Measurements from ENCODE around the gene CFAP54. TPM values are rescaled to one million over a fixed set of nuclear protein-coding genes. Genes with fewer than 3 reads are reported as not detected.

CFAP54 gene
- total RNA-seq, 1 donor from 2014 or later, result 8.9 TPM

GRCh38 chr12:96445691-96446583 lies 43.4 kb upstream of the CFAP54 start:
- Mint-ChIP-seq H3K9me3 (no peaks in the 10 kb centered on the region), H3K4me3 (no peak overlapping the region), H3K27ac (peak overlapping the region; percentile 43), H3K27me3 (no peaks in the 10 kb centered on the region), H3K4me1 (ENCODE audit: unreplicated experiment) (peaks cover 4% of the 10 kb centered on the region), H3K36me3 (no peaks in the 10 kb centered on the region)
- DNase-seq (ENCODE audit: extremely low spot score, unreplicated experiment), result no peak
- no peak for TF ChIP-seq CTCF (conservative IDR thresholded peaks at IDR 0.05)

DNA sequence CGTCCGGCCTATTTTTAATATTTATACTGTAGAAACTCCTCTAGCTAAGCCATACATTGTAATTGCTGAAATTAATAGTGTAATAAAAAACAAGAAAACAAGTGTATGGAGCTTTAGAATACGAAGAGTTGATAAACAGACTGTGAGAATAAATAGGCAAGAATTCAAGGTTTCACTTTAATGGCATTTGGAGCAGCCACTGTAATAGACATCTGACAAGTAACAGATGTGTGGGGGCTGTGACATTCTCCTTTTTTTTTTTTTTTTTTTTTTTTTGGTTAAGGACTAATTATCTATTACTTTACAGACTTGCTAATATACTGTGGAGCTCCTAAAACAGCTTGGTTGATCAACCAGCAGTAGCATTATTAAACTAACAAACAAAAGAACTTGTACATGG lies 42.1 kb upstream of the CFAP54 start:
- no peak overlapping the region for H3K27ac Mint-ChIP-seq
- H3K4me3 Mint-ChIP-seq, result no peak overlapping the region

DNA sequence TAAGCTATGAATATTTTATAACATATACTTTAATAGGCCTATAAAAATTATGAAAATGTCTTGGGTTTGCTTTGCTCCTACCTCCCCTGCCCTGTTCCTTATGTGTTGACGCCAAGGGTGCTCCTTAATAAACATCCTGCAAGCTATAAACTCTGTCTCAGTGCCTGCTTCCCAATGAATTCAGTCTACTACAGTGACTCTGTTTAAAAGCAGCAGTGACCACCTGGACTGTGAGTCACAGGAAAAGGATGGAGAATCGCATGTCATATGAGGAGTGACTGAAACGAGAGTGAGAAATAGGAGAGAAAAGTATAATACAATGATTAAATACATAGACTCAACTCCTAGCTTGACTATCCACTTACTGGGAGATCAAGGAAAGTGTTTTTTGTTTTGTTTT lies 41.1 kb upstream of the CFAP54 start:
- H3K36me3 Mint-ChIP-seq, result no peaks in the 10 kb centered on the region
- H3K27me3 Mint-ChIP-seq, result no peaks in the 10 kb centered on the region
- H3K27ac Mint-ChIP-seq, result no peak overlapping the region
- H3K4me1 Mint-ChIP-seq (ENCODE audit: unreplicated experiment), result peaks cover 4% of the 10 kb centered on the region
- TF ChIP-seq CTCF (conservative IDR thresholded peaks at IDR 0.05), result no peak
- H3K9me3 Mint-ChIP-seq, result no peaks in the 10 kb centered on the region
- no peak overlapping the region for H3K4me3 Mint-ChIP-seq
- DNase-seq (ENCODE audit: extremely low spot score, unreplicated experiment), result no peak

More for the DNA sequence above, 42.1 kb upstream of the CFAP54 start:
- H3K27me3 Mint-ChIP-seq, result no peaks in the 10 kb centered on the region
- TF ChIP-seq CTCF (conservative IDR thresholded peaks at IDR 0.05), result no peak
- no peaks in the 10 kb centered on the region for H3K36me3 Mint-ChIP-seq
- peaks cover 4% of the 10 kb centered on the region for H3K4me1 Mint-ChIP-seq (ENCODE audit: unreplicated experiment)
- H3K9me3 Mint-ChIP-seq, result no peaks in the 10 kb centered on the region
- DNase-seq (ENCODE audit: extremely low spot score, unreplicated experiment), result no peak

DNA sequence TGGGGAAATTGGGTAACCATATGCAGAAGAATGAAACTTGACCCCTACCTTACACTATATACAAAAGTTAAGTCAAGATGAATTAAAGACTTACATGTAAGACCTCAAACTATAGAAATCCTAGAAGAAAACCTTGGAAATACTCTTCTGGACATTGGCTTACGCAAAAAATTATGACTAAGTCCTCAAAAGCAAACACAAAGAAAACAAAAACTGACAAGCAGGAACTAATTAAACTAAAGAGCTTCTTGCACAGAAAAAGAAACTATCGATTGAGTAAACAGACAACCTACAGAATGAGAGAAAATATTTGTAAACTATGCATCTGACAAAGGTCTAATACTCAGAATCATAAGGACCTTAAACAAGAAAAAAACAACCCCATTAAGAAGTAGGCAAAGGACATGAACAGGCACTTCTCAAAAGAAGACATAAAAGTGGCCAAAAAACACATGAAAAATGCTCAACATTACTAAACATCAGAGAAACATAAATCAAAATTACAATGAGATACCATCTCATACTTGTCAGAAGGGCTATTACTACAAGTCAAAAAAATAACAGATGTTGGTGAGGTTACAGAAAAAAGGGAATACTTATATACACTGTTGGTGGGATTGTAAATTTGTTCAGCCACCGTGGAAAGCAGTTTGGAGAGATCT lies 37.0 kb upstream of the CFAP54 start:
- no peak for TF ChIP-seq CTCF (conservative IDR thresholded peaks at IDR 0.05)
- Mint-ChIP-seq H3K27me3 (no peaks in the 10 kb centered on the region), H3K27ac (no peak overlapping the region), H3K4me1 (ENCODE audit: unreplicated experiment) (no peaks in the 10 kb centered on the region), H3K9me3 (no peaks in the 10 kb centered on the region), H3K4me3 (no peak overlapping the region), H3K36me3 (no peaks in the 10 kb centered on the region)
- DNase-seq (ENCODE audit: extremely low spot score, unreplicated experiment), result no peak

GRCh38 chr12:96454396-96454795 lies 35.0 kb upstream of the CFAP54 start:
- Mint-ChIP-seq H3K36me3 (no peaks in the 10 kb centered on the region), H3K4me1 (ENCODE audit: unreplicated experiment) (no peaks in the 10 kb centered on the region), H3K9me3 (no peaks in the 10 kb centered on the region), H3K27ac (no peak overlapping the region), H3K4me3 (no peak overlapping the region), H3K27me3 (no peaks in the 10 kb centered on the region)
- DNase-seq (ENCODE audit: extremely low spot score, unreplicated experiment), result no peak
- TF ChIP-seq CTCF (conservative IDR thresholded peaks at IDR 0.05), result no peak
